Mucosa of descending colon (tissue), 3 donors: ENCODE measurements around the gene CDC123. TPM values are rescaled to one million over a fixed set of nuclear protein-coding genes. Genes with fewer than 3 reads are reported as not detected.
"Not testable (repeated sequence)": the region's sequence is repeated elsewhere in the genome, so short reads cannot be mapped to it uniquely, and the experiment has no call there.

Experiments
- ATAC-seq: fragments of 200-7000 bp; cut with Tn5 transposase; one replicate; pipeline ENCODE4 v1.9.1; 2020; ENCODE audit warnings: mild to moderate bottlenecking, moderate library complexity
- DNase-seq, 3 donors: peaks; one replicate each; pipeline ENCODE4 v3.0.0-alpha.2; 2020
- H3K36me3 ChIP-seq: fragments of 200-600 bp; one replicate; pipeline ENCODE4 v1.8.0; 2021; ENCODE audit warnings: low read depth, mild to moderate bottlenecking
- H3K4me1 ChIP-seq: fragments of 200-600 bp; one replicate; pipeline ENCODE4 v1.8.0; 2021; ENCODE audit warnings: low read depth, mild to moderate bottlenecking
- H3K4me3 ChIP-seq: fragments of 200-600 bp; one replicate; pipeline ENCODE4 v1.8.0; 2021; ENCODE audit warnings: mild to moderate bottlenecking
- H3K9me3 ChIP-seq: fragments of 200-600 bp; one replicate; pipeline ENCODE4 v1.8.0; 2021; ENCODE audit warnings: mild to moderate bottlenecking
- CTCF ChIP-seq: fragments of 200-600 bp; IDR thresholded peaks from one replicate; pipeline ENCODE4 v1.8.0; 2022; ENCODE audit warnings: antibody characterized with exemption, mild to moderate bottlenecking
- intact Hi-C, 2 donors: fragments of 100-400 bp; cut with DNase I in 1 of 2; cut with micrococcal nuclease in 1 of 2; formaldehyde crosslinking; loops; one replicate each; pipeline versions ENCODE4 v1.11.0 to v1.11.1; 2022; cut with DNase I, micrococcal nuclease
- total RNA-seq, 3 donors: library from RNA; stranded (reverse); fragmentation: NEBNext Ultra II Directional in 2 of 3; extraction: Animal tissue kit (Norgen Biotek cat#: 25700) in 2 of 3; gene quantifications; one replicate each; pipeline versions ENCODE4 v1.2.1 to v1.2.4, GENCODE V29; 2021 to 2023
- donor health status: DM: no; HTN: no; CAD: no; lungs with moderate emphysema.
- donor health status: DM: no; HTN: no; CAD: no.
- donor health status: DM: no; HTN: yes; CAD: no.

CDC123 gene
- total RNA-seq, 3 donors from 2014 or later, result 40.5 to 66.1 (median 48.4) TPM

- no peaks in the 10 kb centered on the region for H3K36me3 ChIP-seq
- H3K9me3 ChIP-seq, result no peaks in the 10 kb centered on the region
- DNase-seq (no peak), ATAC-seq (no peak)
- H3K4me3 ChIP-seq, result no peak overlapping the region
- no peaks in the 10 kb centered on the region for H3K4me1 ChIP-seq
- no peak for TF ChIP-seq CTCF
- intact Hi-C loops, result no loop called here
Observed at GRCh38 chr10:12160664-12161063, 35.3 kb upstream of the CDC123 start.

GRCh38 chr10:12162927-12163326, 33.1 kb upstream of the CDC123 start:
- no peaks in the 10 kb centered on the region for H3K4me1 ChIP-seq
- H3K36me3 ChIP-seq, result no peaks in the 10 kb centered on the region
- no peak for TF ChIP-seq CTCF
- no peak for DNase-seq
- H3K9me3 ChIP-seq, result no peaks in the 10 kb centered on the region
- H3K4me3 ChIP-seq, result no peak overlapping the region
- intact Hi-C loops, result no loop called here
- ATAC-seq, result no peak

- intact Hi-C loops, result no loop called here
- Histone ChIP-seq H3K9me3 (no peaks in the 10 kb centered on the region), H3K36me3 (no peaks in the 10 kb centered on the region), H3K4me1 (no peaks in the 10 kb centered on the region), H3K4me3 (no peak overlapping the region)
- no peak for TF ChIP-seq CTCF
- no peak for DNase-seq
- no peak for ATAC-seq
Observed at GRCh38 chr10:12164085-12164484, 31.9 kb upstream of the CDC123 start.

GRCh38 chr10:12165036-12165435, 31.0 kb upstream of the CDC123 start:
- H3K36me3 ChIP-seq, result no peaks in the 10 kb centered on the region
- no peaks in the 10 kb centered on the region for H3K9me3 ChIP-seq
- H3K4me3 ChIP-seq, result no peak overlapping the region
- TF ChIP-seq CTCF, result no peak
- H3K4me1 ChIP-seq, result no peaks in the 10 kb centered on the region
- intact Hi-C loops, result no loop called here
- ATAC-seq (no peak), DNase-seq (no peak)

- Histone ChIP-seq H3K36me3 (no peaks in the 10 kb centered on the region), H3K4me1 (no peaks in the 10 kb centered on the region), H3K9me3 (no peaks in the 10 kb centered on the region), H3K4me3 (no peak overlapping the region)
- no peak for DNase-seq
- ATAC-seq, result no peak
- TF ChIP-seq CTCF, result no peak
- intact Hi-C loops, result no loop called here
Observed at GRCh38 chr10:12165999-12166775, 29.8 kb upstream of the CDC123 start.

- H3K36me3 ChIP-seq, H3K4me1 ChIP-seq, DNase-seq, H3K4me3 ChIP-seq, ATAC-seq, H3K9me3 ChIP-seq, intact Hi-C loops: not testable (repeated sequence)
Observed at GRCh38 chr10:12171512-12171911, 24.5 kb upstream of the CDC123 start.
